ENCODE measurements around the gene SIM2. TPM values are rescaled to one million over a fixed set of nuclear protein-coding genes. Genes with fewer than 3 reads are reported as not detected.

The SIM2 gene
- total RNA-seq, 2 experiments from 2014 or later, result not detected

DNA sequence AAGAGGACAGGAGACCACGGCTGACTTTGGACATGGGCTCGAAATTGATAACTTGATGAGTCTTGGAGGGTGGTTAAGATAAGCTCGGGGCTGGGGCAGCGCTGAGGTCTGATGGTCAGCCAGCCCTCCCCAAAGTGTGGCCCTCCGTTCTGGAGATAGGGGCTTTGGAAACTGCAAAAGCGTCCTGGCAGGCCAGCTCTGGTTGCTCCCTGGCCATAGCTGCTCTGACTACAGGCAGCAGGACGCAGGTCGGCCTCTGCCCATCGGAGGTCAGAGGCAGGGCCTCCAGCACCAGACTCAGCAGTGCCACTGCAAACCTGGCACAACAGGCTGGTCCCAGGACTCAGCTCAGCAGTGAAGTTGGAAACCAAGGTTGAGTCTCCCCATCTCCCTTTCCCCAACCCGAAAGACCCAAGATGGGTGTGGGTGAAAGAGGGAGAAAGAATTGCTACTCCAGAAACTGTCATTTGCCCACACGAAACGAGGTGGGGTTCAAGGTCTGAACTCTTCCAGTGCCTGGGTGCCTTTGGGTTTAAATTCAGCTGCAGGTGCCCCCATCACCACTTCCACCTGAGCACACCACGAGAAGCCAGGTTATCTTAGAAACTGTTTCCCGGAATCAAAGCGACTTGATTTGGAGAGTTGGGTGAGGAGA, 4.8 kb downstream of the SIM2 start:
- H3K4me1 ChIP-seq (ENCODE audit: insufficient read depth, low read length, poor library complexity, severe bottlenecking), result no peaks in the 10 kb centered on the region
- ChIA-PET POLR2A (no interaction called here), CTCF (ENCODE audit: unreplicated experiment) (no interaction called here)
- no peaks in the 10 kb centered on the region for H4K20me1 ChIP-seq (ENCODE audit: insufficient read depth, low read length)
- H3K27ac ChIP-seq (ENCODE audit: low read depth, low read length, poor library complexity, severe bottlenecking), result no peak overlapping the region
- no peaks in the 10 kb centered on the region for H3K9me2 ChIP-seq (ENCODE audit: insufficient read depth, low read length)
- H3K4me2 ChIP-seq (ENCODE audit: low read length), result no peak overlapping the region
- DNase-seq (ENCODE audit: low spot score), result no peak
- no peaks in the 10 kb centered on the region for H3K79me2 ChIP-seq (ENCODE audit: insufficient read depth, low read depth, low read length)
- BruUV-seq (replicated peaks), result no TSS peak
- H3K36me3 ChIP-seq (ENCODE audit: insufficient read depth, low read length), result no peaks in the 10 kb centered on the region
- H2AFZ ChIP-seq (ENCODE audit: low read length), result no peak overlapping the region
- H3K4me3 ChIP-seq (ENCODE audit: low read depth, low read length, poor library complexity, severe bottlenecking), result no peak overlapping the region
- no peaks in the 10 kb centered on the region for H3K9me3 ChIP-seq (ENCODE audit: low read length)
- intact Hi-C loops (cut with micrococcal nuclease; ENCODE audit: unreplicated experiment), result no loop called here
- no peak for TF ChIP-seq EZH2phosphoT487 (IDR thresholded peaks at IDR 0.05; ENCODE audit: borderline replicate concordance, low read depth, low read length)
- no peak for TF ChIP-seq CTCF (conservative IDR thresholded peaks at IDR 0.05; ENCODE audit: low read length)

- no peaks in the 10 kb centered on the region for H3K79me2 ChIP-seq (ENCODE audit: insufficient read depth, low read depth, low read length)
- no peaks in the 10 kb centered on the region for H4K20me1 ChIP-seq (ENCODE audit: insufficient read depth, low read length)
- DNase-seq (ENCODE audit: low spot score), result no peak
- CTCF ChIA-PET (ENCODE audit: unreplicated experiment), result no interaction called here
- no peak overlapping the region for H2AFZ ChIP-seq (ENCODE audit: low read length)
- H3K4me2 ChIP-seq (ENCODE audit: low read length), result no peak overlapping the region
- intact Hi-C loops (cut with micrococcal nuclease; ENCODE audit: unreplicated experiment), result no loop called here
- H3K9me3 ChIP-seq (ENCODE audit: low read length), result no peaks in the 10 kb centered on the region
- POLR2A ChIA-PET, result no interaction called here
- no peaks in the 10 kb centered on the region for H3K9me2 ChIP-seq (ENCODE audit: insufficient read depth, low read length)
- H3K36me3 ChIP-seq (ENCODE audit: insufficient read depth, low read length), result no peaks in the 10 kb centered on the region
- no peak overlapping the region for H3K27ac ChIP-seq (ENCODE audit: low read depth, low read length, poor library complexity, severe bottlenecking)
- no TSS peak for BruUV-seq (replicated peaks)
- no peaks in the 10 kb centered on the region for H3K4me1 ChIP-seq (ENCODE audit: insufficient read depth, low read length, poor library complexity, severe bottlenecking)
- no peak overlapping the region for H3K4me3 ChIP-seq (ENCODE audit: low read depth, low read length, poor library complexity, severe bottlenecking)
- TF ChIP-seq EZH2phosphoT487 (IDR thresholded peaks at IDR 0.05; ENCODE audit: borderline replicate concordance, low read depth, low read length) (no peak), CTCF (conservative IDR thresholded peaks at IDR 0.05; ENCODE audit: low read length) (no peak)
These were observed 5.5 kb downstream of the SIM2 start for GRCh38 chr21:36704281-36704957.

- no peak overlapping the region for H3K27ac ChIP-seq (ENCODE audit: low read depth, low read length, poor library complexity, severe bottlenecking)
- intact Hi-C loops (cut with micrococcal nuclease; ENCODE audit: unreplicated experiment), result no loop called here
- H3K4me1 ChIP-seq (ENCODE audit: insufficient read depth, low read length, poor library complexity, severe bottlenecking), result no peaks in the 10 kb centered on the region
- no peaks in the 10 kb centered on the region for H3K79me2 ChIP-seq (ENCODE audit: insufficient read depth, low read depth, low read length)
- no peaks in the 10 kb centered on the region for H3K36me3 ChIP-seq (ENCODE audit: insufficient read depth, low read length)
- H3K4me2 ChIP-seq (ENCODE audit: low read length), result no peak overlapping the region
- H3K9me2 ChIP-seq (ENCODE audit: insufficient read depth, low read length), result no peaks in the 10 kb centered on the region
- H3K9me3 ChIP-seq (ENCODE audit: low read length), result no peaks in the 10 kb centered on the region
- ChIA-PET CTCF (ENCODE audit: unreplicated experiment) (no interaction called here), POLR2A (no interaction called here)
- no peak overlapping the region for H3K4me3 ChIP-seq (ENCODE audit: low read depth, low read length, poor library complexity, severe bottlenecking)
- H2AFZ ChIP-seq (ENCODE audit: low read length), result no peak overlapping the region
- no peak for DNase-seq (ENCODE audit: low spot score)
- no TSS peak for BruUV-seq (replicated peaks)
- TF ChIP-seq CTCF (conservative IDR thresholded peaks at IDR 0.05; ENCODE audit: low read length) (no peak), EZH2phosphoT487 (IDR thresholded peaks at IDR 0.05; ENCODE audit: borderline replicate concordance, low read depth, low read length) (no peak)
- no peaks in the 10 kb centered on the region for H4K20me1 ChIP-seq (ENCODE audit: insufficient read depth, low read length)
These were observed 6.2 kb downstream of the SIM2 start for GRCh38 chr21:36704958-36705678.

Data from OCI-LY7 (cell line).